HG03575 (cell line): ENCODE results near the gene TANK.
"Not testable (repeated sequence)": the region's sequence is repeated elsewhere in the genome, so short reads cannot be mapped to it uniquely, and the experiment has no call there.

Experiments
- ATAC-seq: cut with Tn5 transposase; IDR thresholded peaks from one replicate; pipeline ENCODE4 v1.9.1; 2021; ENCODE audit not compliant: unreplicated experiment, insufficient number of reproducible peaks, low FRiP score; ENCODE audit errors: extremely low read depth

Gene TANK

GRCh38 chr2:161131804-161132203 is 28.4 kb upstream of the TANK start:
- ATAC-seq: no peak

GRCh38 chr2:161132384-161132783 is 27.8 kb upstream of the TANK start:
- not testable (repeated sequence) for ATAC-seq

- ATAC-seq: no peak
Observed at GRCh38 chr2:161133366-161133765, 26.9 kb upstream of the TANK start.

- ATAC-seq: no peak
Observed at GRCh38 chr2:161134547-161135518, 25.4 kb upstream of the TANK start.

- no peak for ATAC-seq
Observed at GRCh38 chr2:161135951-161136593, 24.2 kb upstream of the TANK start.

- peak; percentile 78 for ATAC-seq
Observed at GRCh38 chr2:161136696-161137324, 23.4 kb upstream of the TANK start.

GRCh38 chr2:161138429-161138828 is 21.8 kb upstream of the TANK start:
- ATAC-seq: no peak

GRCh38 chr2:161139098-161139987 is 20.9 kb upstream of the TANK start:
- no peak for ATAC-seq

- peak; percentile 31 for ATAC-seq
Observed at GRCh38 chr2:161141033-161141432, 19.2 kb upstream of the TANK start.

GRCh38 chr2:161146209-161146775 is 13.9 kb upstream of the TANK start:
- ATAC-seq: no peak

- no peak for ATAC-seq
Observed at GRCh38 chr2:161146996-161147395, 13.2 kb upstream of the TANK start.

- ATAC-seq: no peak
Observed at GRCh38 chr2:161147856-161148255, 12.4 kb upstream of the TANK start.

GRCh38 chr2:161150704-161151103 is 9.5 kb upstream of the TANK start:
- ATAC-seq: no peak

GRCh38 chr2:161152302-161152701 is 7.9 kb upstream of the TANK start:
- ATAC-seq: no peak

- no peak for ATAC-seq
Observed at GRCh38 chr2:161158882-161159281, 1.3 kb upstream of the TANK start.

GRCh38 chr2:161159456-161160225 is 587 bp upstream of the TANK start:
- ATAC-seq: no peak

GRCh38 chr2:161161074-161161706 is 962 bp downstream of the TANK start:
- ATAC-seq: no peak
